ENCODE measurements around the gene CCDC177.

Gene CCDC177

DNA sequence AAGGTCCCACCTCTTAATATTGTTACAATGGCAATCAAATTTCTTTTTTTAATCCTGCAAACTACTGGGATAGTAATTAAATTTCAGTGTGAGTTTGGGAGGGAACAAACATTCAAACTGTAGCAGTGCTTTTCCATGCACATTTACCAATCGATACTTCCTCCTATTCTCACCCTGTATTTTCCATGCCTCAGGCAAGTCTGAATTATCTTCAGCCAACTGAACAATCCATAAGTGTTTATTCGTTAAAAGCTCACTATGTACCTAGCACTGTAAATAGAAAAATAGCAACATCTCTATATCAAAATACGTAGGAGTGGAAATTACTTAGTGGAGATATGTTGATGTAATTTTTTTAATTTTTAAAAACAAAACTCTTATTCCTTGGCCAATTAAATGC lies 43.5 kb downstream of the CCDC177 start:
- DNase-seq (ENCODE audit: low read depth in 2 of 2, low spot score in 1 of 2), result no peak

DNA sequence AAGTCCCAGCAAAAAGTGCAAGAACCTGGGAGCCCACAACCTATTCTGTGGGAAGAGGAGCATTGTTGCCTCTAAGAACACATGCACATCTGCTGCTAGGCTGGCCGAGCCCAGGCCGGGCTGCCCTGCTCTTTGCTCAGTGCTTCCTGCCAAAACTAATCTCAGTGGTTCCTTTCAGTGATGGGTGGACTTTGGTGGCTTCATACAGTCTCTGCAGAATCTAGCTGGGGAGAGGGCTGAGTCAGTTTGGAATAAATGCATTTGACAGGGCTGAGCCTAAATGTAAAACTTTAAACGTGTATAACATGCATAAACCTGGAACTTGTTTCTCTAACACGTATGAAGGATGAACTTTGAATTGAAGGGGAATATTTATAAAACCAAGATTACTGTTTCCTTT lies 44.6 kb downstream of the CCDC177 start:
- no peak for DNase-seq (ENCODE audit: low read depth in 2 of 2, low spot score in 1 of 2)

- DNase-seq (ENCODE audit: low read depth in 2 of 2, low spot score in 1 of 2), result no peak
These were observed 45.1 kb downstream of the CCDC177 start for GRCh38 chr14:69529563-69529962.

DNA sequence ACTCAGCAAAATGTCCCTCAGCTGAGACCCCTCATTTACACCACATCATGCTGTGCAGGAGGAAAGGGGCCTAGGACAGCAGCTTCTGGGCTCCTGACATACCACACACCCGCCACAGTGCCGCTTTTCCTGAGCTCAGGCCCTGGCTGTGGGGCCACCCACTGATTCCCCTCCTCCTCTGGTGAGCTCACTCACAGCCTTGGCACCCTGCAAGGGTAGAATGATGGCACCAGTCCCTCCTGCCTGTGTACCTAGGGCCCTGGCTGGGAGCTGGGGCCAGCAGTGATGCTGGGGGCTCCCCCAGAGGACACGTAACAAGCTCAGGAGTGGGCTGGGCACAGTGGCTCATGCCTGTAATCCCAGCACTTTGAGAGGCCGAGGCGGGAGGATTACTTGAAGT lies 45.7 kb downstream of the CCDC177 start:
- DNase-seq (ENCODE audit: low read depth in 2 of 2, low spot score in 1 of 2), result no peak

GRCh38 chr14:69528143-69528542 lies 46.5 kb downstream of the CCDC177 start:
- no peak for DNase-seq (ENCODE audit: low read depth in 2 of 2, low spot score in 1 of 2)

- DNase-seq (ENCODE audit: low read depth in 2 of 2, low spot score in 1 of 2), result no peak
These were observed 47.0 kb downstream of the CCDC177 start for GRCh38 chr14:69527635-69528034.

- no peak for DNase-seq (ENCODE audit: low read depth in 2 of 2, low spot score in 1 of 2)
These were observed 48.8 kb downstream of the CCDC177 start for GRCh38 chr14:69525896-69526295.

GRCh38 chr14:69522026-69522425 lies 52.6 kb downstream of the CCDC177 start:
- DNase-seq (ENCODE audit: low read depth in 2 of 2, low spot score in 1 of 2), result no peak
